ENCODE measurements around the gene FMNL2.

DNA sequence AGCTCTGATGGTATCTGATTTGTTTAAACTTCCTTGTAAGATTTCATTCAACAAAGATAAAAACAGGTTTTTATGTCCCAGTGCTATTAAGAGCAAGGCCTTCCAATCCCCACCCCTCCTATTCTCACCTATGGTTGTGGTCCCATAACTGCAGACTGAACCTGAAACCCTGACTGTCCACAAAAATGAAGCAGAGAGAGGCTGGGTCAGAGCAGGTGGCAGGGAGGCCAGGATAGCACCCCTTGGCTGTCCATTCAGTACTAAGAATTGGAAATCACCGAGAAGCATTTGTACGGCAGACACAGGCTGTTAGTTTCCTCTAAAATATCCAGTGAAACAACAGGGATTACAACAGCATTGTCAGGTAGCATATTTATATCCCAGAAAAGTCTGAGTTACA, 37.3 kb upstream of the FMNL2 start:
- TF ChIP-seq POLR2AphosphoS5 (IDR thresholded peaks at IDR 0.05; ENCODE audit: low read depth, low read length) (no peak), TAF1 (IDR thresholded peaks at IDR 0.05; ENCODE audit: borderline replicate concordance, low read depth, low read length) (no peak), POLR2A (IDR thresholded peaks at IDR 0.05; ENCODE audit: low read depth, low read length) (no peak)
